ENCODE results near the gene HOXD10. TPM values are rescaled to one million over a fixed set of nuclear protein-coding genes. Genes with fewer than 3 reads are reported as not detected.

The HOXD10 gene
- total RNA-seq, 1 donor from 2014 or later: not detected

GRCh38 chr2:176114120-176114929 is 2.3 kb upstream of the HOXD10 start:
- Mint-ChIP-seq H3K9me3 (ENCODE audit: low read depth) (peaks cover 8% of the 10 kb centered on the region), H3K36me3 (ENCODE audit: low read depth) (peaks cover 2% of the 10 kb centered on the region), H3K4me3 (ENCODE audit: unreplicated experiment) (no peak overlapping the region), H3K4me1 (ENCODE audit: low read depth) (peaks cover 5% of the 10 kb centered on the region), H3K27me3 (ENCODE audit: low read depth) (peaks cover 92% of the 10 kb centered on the region), H3K27ac (ENCODE audit: unreplicated experiment) (no peak overlapping the region)
- DNase-seq (ENCODE audit: low spot score): no peak
- no peak for TF ChIP-seq CTCF (IDR thresholded peaks at IDR 0.05)

- Mint-ChIP-seq H3K4me3 (ENCODE audit: unreplicated experiment) (no peak overlapping the region), H3K27ac (ENCODE audit: unreplicated experiment) (no peak overlapping the region), H3K9me3 (ENCODE audit: low read depth) (peaks cover 8% of the 10 kb centered on the region), H3K4me1 (ENCODE audit: low read depth) (peaks cover 3% of the 10 kb centered on the region), H3K36me3 (ENCODE audit: low read depth) (peaks cover 4% of the 10 kb centered on the region), H3K27me3 (ENCODE audit: low read depth) (peaks cover 91% of the 10 kb centered on the region)
- TF ChIP-seq CTCF (IDR thresholded peaks at IDR 0.05): no peak
- DNase-seq (ENCODE audit: low spot score): no peak
Observed at GRCh38 chr2:176114930-176115625, 1.5 kb upstream of the HOXD10 start.

- H3K27me3 Mint-ChIP-seq (ENCODE audit: low read depth): peaks cover 84% of the 10 kb centered on the region
- no peak for TF ChIP-seq CTCF (IDR thresholded peaks at IDR 0.05)
- DNase-seq (ENCODE audit: low spot score): peak; percentile 73
- peaks cover 8% of the 10 kb centered on the region for H3K9me3 Mint-ChIP-seq (ENCODE audit: low read depth)
- peaks cover 4% of the 10 kb centered on the region for H3K36me3 Mint-ChIP-seq (ENCODE audit: low read depth)
- no peak overlapping the region for H3K27ac Mint-ChIP-seq (ENCODE audit: unreplicated experiment)
- H3K4me1 Mint-ChIP-seq (ENCODE audit: low read depth): no peaks in the 10 kb centered on the region
- H3K4me3 Mint-ChIP-seq (ENCODE audit: unreplicated experiment): no peak overlapping the region
Observed at GRCh38 chr2:176117162-176117822, 714 bp downstream of the HOXD10 start.

GRCh38 chr2:176117823-176118371 is 1.3 kb downstream of the HOXD10 start:
- Mint-ChIP-seq H3K9me3 (ENCODE audit: low read depth) (peaks cover 8% of the 10 kb centered on the region), H3K27ac (ENCODE audit: unreplicated experiment) (no peak overlapping the region), H3K36me3 (ENCODE audit: low read depth) (peaks cover 4% of the 10 kb centered on the region), H3K27me3 (ENCODE audit: low read depth) (peaks cover 82% of the 10 kb centered on the region), H3K4me3 (ENCODE audit: unreplicated experiment) (no peak overlapping the region), H3K4me1 (ENCODE audit: low read depth) (peaks cover 3% of the 10 kb centered on the region)
- TF ChIP-seq CTCF (IDR thresholded peaks at IDR 0.05): no peak
- no peak for DNase-seq (ENCODE audit: low spot score)

All from chondrocyte (in vitro differentiated cells).